Right lobe of liver (tissue), 4 donors: ENCODE measurements around the gene EME2.

Experiments used
- CTCF ChIP-seq, 4 donors: fragments of 200-600 bp in 3 of 4; fragments of 450-650 bp in 1 of 4; IDR thresholded peaks; one replicate each; pipeline versions ENCODE4 v1.5.1 to v1.8.0; 2016 to 2022; ENCODE audit warnings: antibody characterized with exemption in 4 of 4, mild to moderate bottlenecking in 2 of 4
- POLR2A ChIP-seq: fragments of 450-650 bp; IDR thresholded peaks from one replicate; pipeline ENCODE4 v1.6.1; 2017; ENCODE audit warnings: antibody characterized with exemption, mild to moderate bottlenecking
- donor health status: DM: no; HTN: no; CAD: no.
- donor health status: DM: no; HTN: no; CAD: no.
- donor health status: DM: no; HTN: yes; CAD: no.

GRCh38 chr16:1825381-1825863, 52.8 kb downstream of the EME2 start:
- no peak for TF ChIP-seq CTCF (IDR thresholded peaks at IDR 0.05)
- TF ChIP-seq POLR2A = no peak
